M059J (cell line): ENCODE results near the gene ZFAND3. TPM values are rescaled to one million over a fixed set of nuclear protein-coding genes. Genes with fewer than 3 reads are reported as not detected.

Experiments used
- DNase-seq: peaks from one replicate; pipeline ENCODE4 v3.0.0-alpha.2; 2012; ENCODE audit warnings: low read depth
- total RNA-seq: library from RNA; depleted of rRNA; stranded (reverse); fragments of >200 nt; shearing (Covaris generic); gene quantifications from 2 replicates; pipeline ENCODE4 v1.2.3, GENCODE V29; 2014

Gene ZFAND3
- total RNA-seq, 1 experiment from 2014 or later = 36.2 TPM

DNA sequence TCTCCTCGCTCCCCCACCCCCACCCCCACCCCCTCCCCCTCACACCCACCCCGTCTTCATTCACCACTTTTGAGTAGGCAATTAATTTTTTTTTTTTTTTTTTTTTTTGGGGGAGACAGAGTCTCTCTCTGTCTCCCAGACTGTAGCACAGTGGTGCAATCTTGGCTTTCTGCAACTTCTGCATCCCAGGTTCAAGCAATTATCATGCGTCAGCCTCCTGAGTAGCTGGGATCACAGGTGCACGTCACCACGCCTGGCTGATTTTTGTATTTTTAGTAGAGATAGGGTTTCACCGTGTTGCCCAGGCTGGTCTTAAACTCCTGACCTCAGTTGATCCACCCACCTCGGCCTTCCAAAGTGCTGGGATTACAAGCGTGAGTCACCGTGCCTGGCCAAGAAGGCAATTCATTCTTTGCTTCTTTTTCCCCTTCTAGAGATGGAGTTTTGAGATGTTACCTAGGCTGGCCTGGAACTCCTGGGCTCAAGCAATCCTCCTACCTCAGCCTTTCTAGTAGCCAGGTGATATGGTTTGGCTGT is 230.4 kb downstream of the ZFAND3 start:
- DNase-seq = peak; percentile 64

DNA sequence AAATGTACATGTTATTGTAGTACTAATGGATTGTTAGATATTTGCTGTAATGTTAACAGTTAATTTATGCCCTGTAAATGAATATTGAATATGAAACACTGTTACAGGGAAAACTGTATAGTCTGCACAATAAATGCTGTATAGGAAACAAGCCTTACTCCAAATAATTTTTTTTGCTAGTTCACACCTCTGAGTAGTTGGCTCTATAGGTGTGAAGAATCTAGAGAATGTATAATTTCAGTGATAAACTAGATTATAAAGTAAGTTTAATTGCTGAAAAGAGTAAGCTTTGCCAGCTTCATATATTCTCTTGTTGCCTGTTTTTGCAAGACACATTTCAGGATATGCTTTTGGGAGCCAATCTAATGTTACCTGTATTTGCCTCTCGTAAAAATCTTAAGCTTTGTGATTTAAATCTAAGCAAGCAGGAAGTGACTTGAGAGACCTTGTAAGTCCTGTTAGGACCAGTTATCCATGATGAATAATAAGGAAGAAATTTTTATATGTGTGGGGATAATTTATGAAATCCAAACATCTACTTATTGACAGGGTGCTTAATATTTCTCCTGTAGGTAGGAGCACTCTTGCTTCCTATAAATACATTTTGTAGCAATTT is 232.4 kb downstream of the ZFAND3 start:
- DNase-seq = no peak

DNA sequence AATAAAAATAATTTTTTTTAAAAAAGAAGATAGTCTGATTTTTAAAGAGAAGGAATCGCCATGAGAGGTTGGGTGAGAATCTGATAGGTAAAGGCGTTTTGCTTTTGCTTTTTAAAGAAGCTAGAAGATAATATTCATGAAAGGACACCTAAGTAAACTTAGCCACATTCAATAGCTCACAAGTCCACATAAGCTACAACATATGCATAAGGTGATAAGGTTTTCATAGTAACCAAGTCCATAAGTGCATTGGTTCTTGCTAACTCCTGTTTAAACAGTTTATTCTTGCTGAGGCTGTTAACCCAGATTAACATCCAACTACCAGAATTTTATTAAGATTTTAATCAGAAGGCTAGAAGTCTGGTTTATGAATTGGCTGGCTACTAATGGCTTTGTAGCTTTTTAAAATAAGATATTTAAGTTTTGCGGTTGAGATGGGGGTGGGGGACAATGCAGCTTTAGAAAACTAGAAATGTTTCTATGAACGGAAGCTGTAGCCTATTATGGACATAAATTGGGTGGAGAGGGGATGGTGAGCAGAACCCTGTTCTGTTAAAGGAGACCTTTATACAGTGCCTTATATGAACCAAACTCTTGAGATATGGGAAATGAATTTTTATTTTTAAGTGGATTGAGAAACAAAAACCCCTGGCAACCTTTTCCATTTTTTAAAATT is 235.1 kb downstream of the ZFAND3 start:
- DNase-seq = no peak

GRCh38 chr6:38055203-38055589 is 235.7 kb downstream of the ZFAND3 start:
- DNase-seq = no peak

DNA sequence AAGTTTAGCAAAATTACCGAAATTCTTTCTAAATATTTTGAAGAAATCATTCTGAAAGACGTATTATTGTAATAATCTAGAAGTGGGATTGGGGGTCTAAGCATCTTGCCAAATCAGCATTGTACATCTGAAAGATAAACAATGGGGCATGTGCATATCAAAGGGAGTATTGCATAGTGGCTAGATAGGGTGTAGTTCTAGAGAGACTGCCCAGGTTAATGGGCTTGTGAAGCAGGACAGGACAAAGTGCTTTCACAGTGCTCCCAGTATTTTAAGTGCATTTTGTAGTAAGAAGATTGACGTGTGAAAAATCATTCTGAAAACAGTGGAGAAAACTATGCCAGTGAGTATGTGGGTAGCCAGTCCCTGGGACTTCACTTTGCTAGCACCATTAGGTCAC is 236.8 kb downstream of the ZFAND3 start:
- DNase-seq = no peak

- DNase-seq = peak; percentile 78
Measured at GRCh38 chr6:38057994-38058393, 238.5 kb downstream of the ZFAND3 start.

DNA sequence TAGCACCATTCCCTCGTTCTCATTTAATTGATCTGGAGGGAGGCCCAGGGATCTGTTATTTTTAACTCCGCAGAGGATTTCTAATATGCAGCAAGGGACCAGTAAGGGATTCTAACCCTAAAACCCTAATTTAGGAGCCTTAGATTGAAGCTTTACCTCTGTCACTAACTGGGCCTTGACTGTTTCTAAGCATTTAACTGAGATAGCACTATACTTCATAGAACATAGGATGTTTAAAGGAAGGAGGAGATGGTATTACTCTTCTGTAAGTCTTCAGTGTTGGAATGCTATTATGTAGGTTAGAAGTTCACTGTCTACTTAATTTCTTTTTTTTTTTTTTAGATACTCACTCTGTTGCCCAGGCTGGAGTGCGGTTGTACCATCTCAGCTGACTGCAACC is 242.5 kb downstream of the ZFAND3 start:
- DNase-seq = no peak

DNA sequence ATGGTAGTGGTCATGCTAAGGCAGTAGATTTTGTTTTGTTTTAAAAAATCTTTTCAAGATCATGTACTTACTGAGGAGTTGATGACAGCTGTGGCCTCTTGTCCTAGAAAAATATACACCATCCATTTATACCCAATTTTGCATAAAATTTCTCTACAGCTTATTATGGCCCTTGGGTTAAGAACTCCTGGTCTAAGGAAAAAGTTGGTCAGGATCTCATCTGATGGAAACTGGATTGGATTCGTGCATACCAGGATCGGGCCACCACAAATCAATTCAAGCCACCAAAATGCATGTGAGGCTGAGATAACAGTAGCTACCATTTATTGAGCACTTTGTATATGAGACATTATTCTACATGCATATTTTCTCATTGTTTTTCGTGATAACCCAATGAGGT is 244.4 kb downstream of the ZFAND3 start:
- DNase-seq = no peak

DNA sequence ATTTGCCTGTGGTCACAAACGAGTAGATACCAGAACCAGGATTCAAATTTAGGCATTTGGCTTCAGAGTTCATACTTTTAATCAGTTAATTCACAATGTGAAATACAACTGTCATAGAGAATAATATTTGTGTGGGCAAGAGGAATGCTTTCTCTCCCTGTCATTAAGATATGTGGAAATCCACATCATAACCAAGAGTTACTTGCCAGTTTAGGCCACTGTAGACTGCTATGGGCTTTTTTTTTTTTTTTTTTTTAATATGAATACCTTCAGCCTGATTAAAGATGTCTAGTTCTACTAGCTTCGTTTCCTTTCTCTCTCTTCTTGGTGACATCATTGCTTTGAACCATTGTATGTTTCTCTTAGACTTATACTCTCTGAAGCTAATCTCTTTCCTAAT is 244.9 kb downstream of the ZFAND3 start:
- no peak for DNase-seq

- no peak for DNase-seq
Measured at GRCh38 chr6:38065734-38066305, 246.3 kb downstream of the ZFAND3 start.

DNA sequence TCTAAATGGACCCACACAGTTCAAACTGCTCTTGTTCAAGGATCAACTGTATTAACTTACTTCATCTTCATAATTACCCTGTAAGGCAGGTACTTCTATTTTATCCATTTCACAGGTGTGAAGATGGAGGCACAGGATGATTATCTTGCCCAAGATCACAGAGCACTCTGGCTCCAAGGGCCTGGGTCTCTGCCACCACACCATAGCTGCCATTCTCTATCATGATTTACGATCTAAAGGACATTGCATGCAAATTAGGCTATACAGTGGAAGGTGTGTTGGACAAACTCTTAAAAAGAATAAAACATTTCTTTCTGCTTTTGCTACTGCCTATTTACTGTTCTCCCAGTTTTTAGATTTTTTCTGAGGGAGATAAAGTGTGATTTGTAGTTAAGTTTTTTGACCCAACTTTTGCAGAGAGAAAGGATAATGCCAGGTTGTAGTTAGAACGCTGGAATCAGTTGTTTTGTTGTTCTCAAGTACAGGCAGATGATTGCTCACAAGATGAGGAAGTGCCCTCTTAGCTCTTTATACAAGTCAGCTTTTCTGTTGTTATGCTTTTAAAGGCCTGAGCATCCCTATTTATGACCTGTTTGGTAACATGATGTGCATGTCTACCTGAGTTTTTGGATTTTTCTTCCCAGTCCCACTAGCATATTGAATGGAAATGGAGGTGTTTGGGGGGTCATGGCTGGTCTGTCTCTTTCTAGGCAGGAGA is 247.9 kb downstream of the ZFAND3 start:
- no peak for DNase-seq

DNA sequence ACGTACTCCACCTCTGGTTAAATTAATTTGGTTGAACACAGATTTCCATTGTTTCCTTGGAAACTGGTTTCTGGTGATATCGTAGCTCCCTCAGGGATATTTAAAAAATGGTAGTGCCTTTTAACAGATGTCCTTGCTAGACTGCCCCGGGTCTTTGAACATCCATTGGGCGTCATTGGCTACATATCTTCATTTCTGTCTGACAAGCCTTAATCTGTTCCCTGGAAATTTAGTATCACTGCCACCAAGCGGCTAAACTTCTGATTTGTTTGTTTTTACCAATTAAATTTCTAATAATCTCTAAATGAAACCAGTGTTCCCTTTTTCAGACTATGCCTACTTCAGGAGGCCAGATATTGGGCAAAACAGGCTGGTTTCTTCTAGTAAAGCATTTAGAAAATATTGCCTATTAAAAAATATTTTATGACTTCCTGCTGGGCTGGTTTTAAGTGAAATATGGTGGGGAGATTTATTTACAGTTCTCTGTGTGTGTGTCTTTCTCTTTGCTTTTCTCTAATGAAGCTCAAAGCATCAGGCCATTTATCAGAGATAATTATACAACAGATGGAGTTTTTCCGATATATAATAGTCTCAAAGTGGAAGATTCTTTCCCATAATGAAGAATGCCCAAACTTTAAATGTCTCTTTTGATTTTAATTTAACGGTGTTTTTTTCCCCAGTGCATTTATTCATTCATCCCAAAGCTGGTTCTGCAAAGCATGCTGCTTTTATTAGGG is 249.5 kb downstream of the ZFAND3 start:
- DNase-seq = no peak

GRCh38 chr6:38077488-38078030 is 258.0 kb downstream of the ZFAND3 start:
- DNase-seq = no peak

DNA sequence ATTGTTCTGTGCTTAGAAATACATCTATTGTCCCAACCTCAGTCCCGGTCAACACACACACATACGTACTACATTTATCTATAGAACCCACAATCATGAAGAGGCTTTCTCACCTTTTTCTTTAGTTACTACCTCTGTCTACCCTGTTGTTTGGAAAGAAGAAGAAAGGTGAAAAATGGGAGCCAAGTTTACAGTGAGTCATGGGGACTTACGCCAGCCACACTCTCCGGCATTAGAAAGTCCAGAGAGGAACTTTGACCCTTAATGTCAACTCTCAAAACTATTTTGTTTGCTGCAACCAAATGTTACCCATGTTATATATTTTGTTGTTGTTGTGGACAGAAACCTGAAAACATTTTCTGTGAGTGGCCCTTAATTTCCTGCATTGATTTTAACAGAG is 259.1 kb downstream of the ZFAND3 start:
- DNase-seq = peak; percentile 32

- no peak for DNase-seq
Measured at GRCh38 chr6:38079107-38079506, 259.6 kb downstream of the ZFAND3 start.

- no peak for DNase-seq
Measured at GRCh38 chr6:38079537-38079936, 260.0 kb downstream of the ZFAND3 start.

- peak; percentile 32 for DNase-seq
Measured at GRCh38 chr6:38080360-38080759, 260.8 kb downstream of the ZFAND3 start.

GRCh38 chr6:38080889-38081288 is 261.4 kb downstream of the ZFAND3 start:
- no peak for DNase-seq

DNA sequence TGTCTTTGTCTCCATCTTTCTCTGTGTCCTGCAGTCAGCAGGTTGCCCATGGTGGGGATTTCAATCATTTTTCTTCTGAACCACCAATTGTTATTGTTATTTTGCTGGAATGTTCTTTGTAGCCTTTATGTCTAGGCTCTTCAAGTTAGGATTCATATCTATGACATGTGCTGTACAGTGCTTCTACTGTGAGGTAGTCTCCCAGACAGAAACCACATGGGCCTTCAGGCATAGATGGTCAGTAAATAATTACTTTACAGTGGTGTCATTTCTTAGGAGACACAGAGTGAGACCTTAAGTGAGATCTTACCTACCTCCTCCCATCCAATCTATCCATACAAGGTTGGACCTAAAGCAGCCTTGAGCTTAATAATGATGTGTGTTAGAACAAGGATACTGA is 265.5 kb downstream of the ZFAND3 start:
- DNase-seq = peak; percentile 8

DNA sequence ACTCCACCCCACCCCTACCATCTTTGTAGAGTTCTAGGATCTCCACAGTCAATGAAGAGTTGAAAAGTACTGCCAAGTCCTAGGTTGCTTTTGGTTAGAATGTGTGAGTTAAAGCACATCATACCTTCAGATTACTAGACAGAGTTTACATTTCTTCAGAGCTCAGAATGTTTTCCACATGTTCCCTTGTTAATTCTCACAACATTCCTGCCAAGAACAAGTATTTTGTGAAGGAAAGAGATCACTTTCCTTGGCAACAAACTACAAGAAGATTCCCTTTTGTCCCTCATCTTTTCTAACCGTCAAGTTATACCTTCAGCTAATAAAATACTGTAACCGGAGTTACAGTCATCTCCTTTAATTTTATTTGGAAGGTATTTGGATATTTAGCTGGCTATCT is 266.8 kb downstream of the ZFAND3 start:
- no peak for DNase-seq

- DNase-seq = no peak
Measured at GRCh38 chr6:38088010-38088409, 268.5 kb downstream of the ZFAND3 start.

DNA sequence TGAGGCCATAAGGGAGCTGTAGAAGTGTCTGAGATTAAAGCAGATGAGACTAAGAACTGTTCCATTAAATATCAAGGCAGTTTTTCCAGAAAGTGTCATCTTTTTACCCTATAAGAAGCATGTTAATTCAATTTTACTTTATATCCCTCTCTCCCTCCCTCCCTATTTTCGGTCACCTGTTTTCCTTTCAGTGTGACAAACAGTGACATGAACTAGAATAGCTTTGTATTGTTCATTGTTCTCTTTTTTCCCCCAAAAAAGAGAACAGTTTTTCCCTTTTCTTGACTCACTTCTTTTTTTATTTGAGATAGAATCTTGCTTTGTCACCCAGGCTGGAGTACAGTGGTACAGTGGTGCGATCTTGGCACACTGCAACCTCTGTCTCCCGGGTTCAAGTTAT is 269.3 kb downstream of the ZFAND3 start:
- no peak for DNase-seq
